Stromal cell of bone marrow (primary cell): Measurements from ENCODE around the gene NUP50.

Experiments
- DNase-seq: peaks from one replicate; pipeline ENCODE4 v3.0.0-alpha.2; 2012; ENCODE audit warnings: low read depth

Gene NUP50

GRCh38 chr22:45230026-45230721 lies 66.4 kb downstream of the NUP50 start:
- DNase-seq: no peak

GRCh38 chr22:45231293-45231692 lies 67.6 kb downstream of the NUP50 start:
- no peak for DNase-seq

- no peak for DNase-seq
These were observed 69.7 kb downstream of the NUP50 start for GRCh38 chr22:45233386-45233785.

DNA sequence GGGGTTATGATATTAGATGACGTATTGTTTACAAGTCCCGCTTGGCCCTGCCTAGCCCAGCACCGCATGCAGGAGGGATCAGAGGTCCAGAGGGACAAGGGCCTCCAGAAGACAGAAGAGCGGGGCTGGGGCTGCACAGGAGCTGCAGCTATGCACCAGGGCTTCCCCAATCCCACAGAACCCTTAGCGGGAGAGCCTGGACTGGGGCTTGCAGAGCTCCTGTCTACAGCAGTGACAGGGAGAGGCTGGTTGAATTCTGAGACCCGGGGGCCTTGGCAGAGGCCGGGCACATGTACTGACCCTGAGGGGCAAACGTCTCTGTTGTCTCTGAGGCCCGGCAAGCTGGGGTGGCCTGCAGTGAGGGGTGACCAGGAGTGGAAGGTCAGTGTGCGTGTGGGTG lies 70.1 kb downstream of the NUP50 start:
- DNase-seq: no peak

DNA sequence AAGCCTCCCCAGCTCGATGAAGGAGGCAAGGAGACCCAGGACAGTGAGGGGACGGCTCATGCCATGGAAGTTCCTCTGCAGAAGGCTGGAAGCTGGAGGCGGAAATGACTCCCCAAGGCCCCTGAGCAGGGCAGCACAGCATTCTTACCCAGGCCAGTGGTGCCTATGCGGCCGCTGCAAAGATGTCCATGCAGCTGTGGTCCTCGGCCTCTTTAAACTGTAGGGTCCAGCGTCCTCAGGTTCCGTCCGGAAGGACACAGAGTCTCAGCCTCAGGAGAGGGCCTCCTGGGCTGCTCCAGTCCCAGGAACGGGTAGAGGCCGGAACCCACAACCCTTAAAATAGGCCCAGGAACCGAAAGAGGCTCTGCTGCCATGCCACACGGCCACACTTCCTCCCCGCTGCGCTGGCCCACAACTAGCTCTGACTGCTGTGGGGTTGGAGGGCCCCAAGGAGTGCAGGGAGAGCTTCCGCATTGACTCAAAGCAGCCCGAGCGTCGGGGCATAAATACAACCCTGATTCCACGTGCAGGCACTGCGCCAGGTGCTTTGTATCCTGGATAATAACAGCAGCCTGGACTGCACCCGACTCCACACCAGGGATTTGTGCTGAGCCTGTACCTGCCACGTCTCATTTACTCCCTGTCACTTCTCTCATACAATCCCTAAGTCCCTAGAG lies 71.5 kb downstream of the NUP50 start:
- DNase-seq: no peak

- no peak for DNase-seq
These were observed 72.2 kb downstream of the NUP50 start for GRCh38 chr22:45235851-45236342.

DNA sequence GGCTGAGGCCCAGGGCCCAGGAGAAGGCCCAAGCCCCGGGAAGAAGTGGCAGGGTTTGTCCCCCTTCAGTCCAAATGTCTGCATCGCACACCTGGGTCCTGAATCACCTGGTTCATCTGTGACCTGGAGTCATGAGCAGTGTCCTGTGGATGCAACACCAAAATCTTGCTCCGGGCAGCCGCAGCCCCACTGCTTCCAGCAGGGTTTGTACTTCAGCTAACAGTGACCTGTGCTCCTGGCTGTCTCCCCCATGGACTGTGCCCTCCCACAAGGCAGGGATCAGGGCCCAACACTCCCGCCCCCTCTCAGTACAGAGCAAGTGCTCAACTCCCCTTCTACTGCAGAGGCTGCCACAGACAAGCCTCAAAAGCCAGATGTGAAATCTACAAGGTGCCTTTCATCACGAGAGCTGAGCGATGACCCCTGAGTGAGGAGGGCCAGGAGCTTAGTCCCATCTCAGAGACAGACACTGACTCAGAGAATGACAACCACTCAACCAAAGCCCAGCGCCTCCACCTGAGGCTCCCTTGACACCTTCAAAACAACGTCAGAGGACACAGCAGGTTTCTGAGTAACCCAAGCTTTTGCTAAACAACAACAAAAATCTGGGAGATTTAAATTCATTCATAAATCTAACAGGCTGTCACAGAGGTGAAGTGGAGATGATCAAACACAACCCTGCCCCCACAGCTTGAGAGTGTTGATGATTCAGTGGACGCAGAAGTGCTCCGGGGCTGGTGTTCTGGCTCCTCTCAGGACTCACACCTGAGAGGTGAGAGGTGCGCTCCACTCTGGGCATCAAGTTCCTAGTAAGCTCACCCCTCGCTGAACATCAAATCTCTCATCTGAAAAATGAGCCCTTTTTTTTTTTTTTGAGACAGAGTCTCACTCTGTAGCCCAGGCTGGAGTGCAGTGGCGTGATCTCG lies 73.6 kb downstream of the NUP50 start:
- no peak for DNase-seq
